LNCAP (cell line): ENCODE results near the gene HBQ1.
"Not testable (repeated sequence)": the region's sequence is repeated elsewhere in the genome, so short reads cannot be mapped to it uniquely, and the experiment has no call there.

Experiments
- TF ChIP-seq, protein P1 (sequence below): fragments of 450-650 bp; IDR thresholded peaks from 2 replicates; pipeline ENCODE4 v1.5.1; 2017; ENCODE audit warnings: mild to moderate bottlenecking

The HBQ1 gene

DNA sequence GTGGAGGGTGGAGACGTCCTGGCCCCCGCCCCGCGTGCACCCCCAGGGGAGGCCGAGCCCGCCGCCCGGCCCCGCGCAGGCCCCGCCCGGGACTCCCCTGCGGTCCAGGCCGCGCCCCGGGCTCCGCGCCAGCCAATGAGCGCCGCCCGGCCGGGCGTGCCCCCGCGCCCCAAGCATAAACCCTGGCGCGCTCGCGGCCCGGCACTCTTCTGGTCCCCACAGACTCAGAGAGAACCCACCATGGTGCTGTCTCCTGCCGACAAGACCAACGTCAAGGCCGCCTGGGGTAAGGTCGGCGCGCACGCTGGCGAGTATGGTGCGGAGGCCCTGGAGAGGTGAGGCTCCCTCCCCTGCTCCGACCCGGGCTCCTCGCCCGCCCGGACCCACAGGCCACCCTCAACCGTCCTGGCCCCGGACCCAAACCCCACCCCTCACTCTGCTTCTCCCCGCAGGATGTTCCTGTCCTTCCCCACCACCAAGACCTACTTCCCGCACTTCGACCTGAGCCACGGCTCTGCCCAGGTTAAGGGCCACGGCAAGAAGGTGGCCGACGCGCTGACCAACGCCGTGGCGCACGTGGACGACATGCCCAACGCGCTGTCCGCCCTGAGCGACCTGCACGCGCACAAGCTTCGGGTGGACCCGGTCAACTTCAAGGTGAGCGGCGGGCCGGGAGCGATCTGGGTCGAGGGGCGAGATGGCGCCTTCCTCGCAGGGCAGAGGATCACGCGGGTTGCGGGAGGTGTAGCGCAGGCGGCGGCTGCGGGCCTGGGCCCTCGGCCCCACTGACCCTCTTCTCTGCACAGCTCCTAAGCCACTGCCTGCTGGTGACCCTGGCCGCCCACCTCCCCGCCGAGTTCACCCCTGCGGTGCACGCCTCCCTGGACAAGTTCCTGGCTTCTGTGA lies 3.5 kb upstream of the HBQ1 start, which contains the start of gene HBA1:
Gene HBA1, plus strand, starts transcription at position 204 of the 906 bp plus-strand sequence. Its CDS starts 37 bp downstream, at position 241.
- TF ChIP-seq, protein P1, sequence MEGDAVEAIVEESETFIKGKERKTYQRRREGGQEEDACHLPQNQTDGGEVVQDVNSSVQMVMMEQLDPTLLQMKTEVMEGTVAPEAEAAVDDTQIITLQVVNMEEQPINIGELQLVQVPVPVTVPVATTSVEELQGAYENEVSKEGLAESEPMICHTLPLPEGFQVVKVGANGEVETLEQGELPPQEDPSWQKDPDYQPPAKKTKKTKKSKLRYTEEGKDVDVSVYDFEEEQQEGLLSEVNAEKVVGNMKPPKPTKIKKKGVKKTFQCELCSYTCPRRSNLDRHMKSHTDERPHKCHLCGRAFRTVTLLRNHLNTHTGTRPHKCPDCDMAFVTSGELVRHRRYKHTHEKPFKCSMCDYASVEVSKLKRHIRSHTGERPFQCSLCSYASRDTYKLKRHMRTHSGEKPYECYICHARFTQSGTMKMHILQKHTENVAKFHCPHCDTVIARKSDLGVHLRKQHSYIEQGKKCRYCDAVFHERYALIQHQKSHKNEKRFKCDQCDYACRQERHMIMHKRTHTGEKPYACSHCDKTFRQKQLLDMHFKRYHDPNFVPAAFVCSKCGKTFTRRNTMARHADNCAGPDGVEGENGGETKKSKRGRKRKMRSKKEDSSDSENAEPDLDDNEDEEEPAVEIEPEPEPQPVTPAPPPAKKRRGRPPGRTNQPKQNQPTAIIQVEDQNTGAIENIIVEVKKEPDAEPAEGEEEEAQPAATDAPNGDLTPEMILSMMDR, result not testable (repeated sequence)

DNA sequence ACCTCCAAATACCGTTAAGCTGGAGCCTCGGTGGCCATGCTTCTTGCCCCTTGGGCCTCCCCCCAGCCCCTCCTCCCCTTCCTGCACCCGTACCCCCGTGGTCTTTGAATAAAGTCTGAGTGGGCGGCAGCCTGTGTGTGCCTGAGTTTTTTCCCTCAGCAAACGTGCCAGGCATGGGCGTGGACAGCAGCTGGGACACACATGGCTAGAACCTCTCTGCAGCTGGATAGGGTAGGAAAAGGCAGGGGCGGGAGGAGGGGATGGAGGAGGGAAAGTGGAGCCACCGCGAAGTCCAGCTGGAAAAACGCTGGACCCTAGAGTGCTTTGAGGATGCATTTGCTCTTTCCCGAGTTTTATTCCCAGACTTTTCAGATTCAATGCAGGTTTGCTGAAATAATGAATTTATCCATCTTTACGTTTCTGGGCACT lies 2.9 kb upstream of the HBQ1 start:
- TF ChIP-seq, protein P1, result no peak

DNA sequence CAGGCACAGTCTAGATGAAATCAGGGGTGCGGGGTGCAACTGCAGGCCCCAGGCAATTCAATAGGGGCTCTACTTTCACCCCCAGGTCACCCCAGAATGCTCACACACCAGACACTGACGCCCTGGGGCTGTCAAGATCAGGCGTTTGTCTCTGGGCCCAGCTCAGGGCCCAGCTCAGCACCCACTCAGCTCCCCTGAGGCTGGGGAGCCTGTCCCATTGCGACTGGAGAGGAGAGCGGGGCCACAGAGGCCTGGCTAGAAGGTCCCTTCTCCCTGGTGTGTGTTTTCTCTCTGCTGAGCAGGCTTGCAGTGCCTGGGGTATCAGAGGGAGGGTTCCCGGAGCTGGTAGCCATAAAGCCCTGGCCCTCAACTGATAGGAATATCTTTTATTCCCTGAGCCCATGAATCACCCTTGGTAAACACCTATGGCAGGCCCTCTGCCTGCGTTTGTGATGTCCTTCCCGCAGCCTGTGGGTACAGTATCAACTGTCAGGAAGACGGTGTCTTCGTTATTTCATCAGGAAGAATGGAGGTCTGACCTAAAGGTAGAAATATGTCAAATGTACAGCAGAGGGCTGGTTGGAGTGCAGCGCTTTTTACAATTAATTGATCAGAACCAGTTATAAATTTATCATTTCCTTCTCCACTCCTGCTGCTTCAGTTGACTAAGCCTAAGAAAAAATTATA lies 2.1 kb upstream of the HBQ1 start:
- TF ChIP-seq, protein P1, result no peak

DNA sequence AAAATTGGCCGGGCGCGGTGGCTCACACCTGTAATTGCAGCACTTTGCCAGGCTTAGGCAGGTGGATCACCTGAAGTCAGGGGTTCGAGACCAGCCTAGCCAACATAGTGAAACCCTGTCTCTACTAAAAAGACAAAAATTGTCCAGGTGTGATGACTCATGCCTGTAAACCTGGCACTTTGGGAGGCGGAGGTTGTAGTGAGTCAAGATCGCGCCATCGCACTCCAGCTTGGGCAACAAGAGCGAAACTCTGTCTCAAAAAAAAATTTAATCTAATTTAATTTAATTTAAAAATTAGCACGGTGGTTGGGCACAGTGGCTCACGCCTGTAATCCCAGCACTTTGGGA lies 1.6 kb upstream of the HBQ1 start:
- TF ChIP-seq, protein P1, result no peak

DNA sequence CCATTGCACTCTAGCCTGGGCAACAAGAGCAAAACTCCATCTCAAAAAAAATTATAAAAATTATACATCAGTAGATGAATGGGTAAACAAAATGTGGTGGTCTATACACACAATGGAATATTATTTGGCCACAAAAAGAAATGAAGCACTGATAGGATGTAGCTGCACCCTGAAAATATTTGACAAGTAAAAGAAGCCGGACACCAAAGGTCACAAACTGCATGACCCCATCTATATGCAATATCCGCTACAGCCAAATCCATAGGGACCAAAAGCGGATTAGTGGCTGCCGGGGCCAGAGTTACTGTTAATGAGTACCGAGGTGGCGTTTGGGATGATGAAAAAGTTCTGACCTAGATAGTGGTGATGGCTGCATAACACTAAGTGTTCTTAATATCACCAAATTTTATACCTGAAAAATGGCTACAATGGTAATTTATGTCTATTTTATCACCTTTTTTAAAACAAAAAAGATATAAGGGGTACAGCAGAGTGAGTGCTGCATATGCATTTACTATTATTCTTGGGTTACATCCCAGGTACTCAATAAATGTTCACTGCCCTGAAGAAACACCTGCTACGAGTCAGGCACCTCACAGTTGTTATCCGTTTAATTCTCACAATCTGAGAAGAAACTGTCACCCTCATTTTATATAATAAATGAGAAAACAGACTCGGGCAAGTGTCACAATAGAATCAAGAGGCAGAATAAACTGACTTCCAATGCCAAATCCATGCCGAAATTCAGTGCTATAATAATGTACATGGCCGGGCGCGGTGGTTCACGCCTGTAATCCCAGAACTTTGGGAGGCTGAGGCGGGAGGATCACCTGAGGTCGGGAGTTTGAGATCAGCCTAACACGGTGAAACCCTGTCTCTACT lies 807 bp upstream of the HBQ1 start:
- TF ChIP-seq, protein P1, result no peak

DNA sequence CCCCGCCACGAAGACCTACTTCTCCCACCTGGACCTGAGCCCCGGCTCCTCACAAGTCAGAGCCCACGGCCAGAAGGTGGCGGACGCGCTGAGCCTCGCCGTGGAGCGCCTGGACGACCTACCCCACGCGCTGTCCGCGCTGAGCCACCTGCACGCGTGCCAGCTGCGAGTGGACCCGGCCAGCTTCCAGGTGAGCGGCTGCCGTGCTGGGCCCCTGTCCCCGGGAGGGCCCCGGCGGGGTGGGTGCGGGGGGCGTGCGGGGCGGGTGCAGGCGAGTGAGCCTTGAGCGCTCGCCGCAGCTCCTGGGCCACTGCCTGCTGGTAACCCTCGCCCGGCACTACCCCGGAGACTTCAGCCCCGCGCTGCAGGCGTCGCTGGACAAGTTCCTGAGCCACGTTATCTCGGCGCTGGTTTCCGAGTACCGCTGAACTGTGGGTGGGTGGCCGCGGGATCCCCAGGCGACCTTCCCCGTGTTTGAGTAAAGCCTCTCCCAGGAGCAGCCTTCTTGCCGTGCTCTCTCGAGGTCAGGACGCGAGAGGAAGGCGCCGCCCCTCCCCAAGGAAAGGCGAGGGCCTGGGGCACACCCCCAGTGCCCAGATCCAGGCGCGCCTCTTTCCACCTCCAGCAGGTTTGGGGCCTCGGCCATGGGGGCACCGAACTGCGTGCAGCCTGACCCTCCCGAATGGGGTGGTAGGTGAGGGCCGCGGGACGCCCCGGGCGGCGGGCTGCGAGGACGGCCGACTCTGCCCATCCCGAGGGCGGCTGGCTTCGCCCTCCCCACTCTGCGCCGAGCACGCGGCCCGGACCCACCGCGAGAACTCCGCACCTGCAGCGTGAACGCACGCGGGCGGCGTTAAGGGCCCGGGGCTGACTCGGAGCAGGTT lies 664 bp downstream of the HBQ1 start:
- TF ChIP-seq, protein P1, result no peak
